Measurements from ENCODE around the gene ERBB2. TPM values are rescaled to one million over a fixed set of nuclear protein-coding genes. Genes with fewer than 3 reads are reported as not detected.

ERBB2 gene
- total and polyA plus RNA-seq, 2 donors from 2014 or later: 76.5 to 186 TPM

DNA sequence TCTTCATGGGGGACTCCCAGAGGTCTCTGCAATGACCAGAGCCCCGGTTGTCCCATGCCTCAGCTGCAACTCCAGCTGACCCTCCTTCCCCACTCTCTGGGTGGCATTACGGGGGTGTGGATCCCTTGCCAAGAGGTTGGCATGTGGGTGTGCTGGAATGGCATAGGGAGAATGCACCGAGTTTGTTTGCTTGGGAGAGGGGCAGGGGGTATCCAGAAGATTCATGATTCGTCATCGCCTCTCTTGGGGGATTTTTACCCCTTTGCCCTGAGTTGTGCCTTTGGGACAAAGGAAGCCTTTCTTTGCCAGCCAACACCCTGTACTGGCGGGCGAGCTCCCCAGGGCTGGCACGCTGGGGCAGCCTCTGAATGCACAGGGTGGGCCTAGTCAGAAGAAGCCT is 6.5 kb downstream of the ERBB2 start:
- H3K27me3 ChIP-seq (ENCODE audit: control insufficient read depth, insufficient read depth, low read length): no peaks in the 10 kb centered on the region
- DNase-seq (no peak), FAIRE-seq (no peak)
- TF ChIP-seq, protein P1, sequence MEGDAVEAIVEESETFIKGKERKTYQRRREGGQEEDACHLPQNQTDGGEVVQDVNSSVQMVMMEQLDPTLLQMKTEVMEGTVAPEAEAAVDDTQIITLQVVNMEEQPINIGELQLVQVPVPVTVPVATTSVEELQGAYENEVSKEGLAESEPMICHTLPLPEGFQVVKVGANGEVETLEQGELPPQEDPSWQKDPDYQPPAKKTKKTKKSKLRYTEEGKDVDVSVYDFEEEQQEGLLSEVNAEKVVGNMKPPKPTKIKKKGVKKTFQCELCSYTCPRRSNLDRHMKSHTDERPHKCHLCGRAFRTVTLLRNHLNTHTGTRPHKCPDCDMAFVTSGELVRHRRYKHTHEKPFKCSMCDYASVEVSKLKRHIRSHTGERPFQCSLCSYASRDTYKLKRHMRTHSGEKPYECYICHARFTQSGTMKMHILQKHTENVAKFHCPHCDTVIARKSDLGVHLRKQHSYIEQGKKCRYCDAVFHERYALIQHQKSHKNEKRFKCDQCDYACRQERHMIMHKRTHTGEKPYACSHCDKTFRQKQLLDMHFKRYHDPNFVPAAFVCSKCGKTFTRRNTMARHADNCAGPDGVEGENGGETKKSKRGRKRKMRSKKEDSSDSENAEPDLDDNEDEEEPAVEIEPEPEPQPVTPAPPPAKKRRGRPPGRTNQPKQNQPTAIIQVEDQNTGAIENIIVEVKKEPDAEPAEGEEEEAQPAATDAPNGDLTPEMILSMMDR (IDR thresholded peaks at IDR 0.05; ENCODE audit: borderline replicate concordance, extremely low read depth, insufficient read depth): no peak
- no peak overlapping the region for H3K4me3 ChIP-seq (ENCODE audit: low read length in 3 of 3)
- peaks cover 0 to 56% (median 36%) of the 10 kb centered on the region in 3 donors for H3K4me1 ChIP-seq (ENCODE audit: control insufficient read depth in 2 of 3, insufficient read depth in 2 of 3, low read depth in 1 of 3, low read length in 3 of 3)
- peak overlapping the region in 1 of 3 donors; percentile 85 for H3K9ac ChIP-seq (ENCODE audit: low read length in 3 of 3)
- intact Hi-C loops (cut with DNase I): no loop called here
- H3K36me3 ChIP-seq (ENCODE audit: control insufficient read depth in 2 of 3, insufficient read depth in 3 of 3, low read length in 3 of 3): peaks cover 2 to 39% (median 26%) of the 10 kb centered on the region in 3 donors
- peak overlapping the region; percentile 90 to 93 for H3K27ac ChIP-seq (ENCODE audit: low read depth in 2 of 2, low read length in 2 of 2)
- no peaks in the 10 kb centered on the region for H3K9me3 ChIP-seq (ENCODE audit: control insufficient read depth in 2 of 3, insufficient read depth in 1 of 3, low read length in 3 of 3)

DNA sequence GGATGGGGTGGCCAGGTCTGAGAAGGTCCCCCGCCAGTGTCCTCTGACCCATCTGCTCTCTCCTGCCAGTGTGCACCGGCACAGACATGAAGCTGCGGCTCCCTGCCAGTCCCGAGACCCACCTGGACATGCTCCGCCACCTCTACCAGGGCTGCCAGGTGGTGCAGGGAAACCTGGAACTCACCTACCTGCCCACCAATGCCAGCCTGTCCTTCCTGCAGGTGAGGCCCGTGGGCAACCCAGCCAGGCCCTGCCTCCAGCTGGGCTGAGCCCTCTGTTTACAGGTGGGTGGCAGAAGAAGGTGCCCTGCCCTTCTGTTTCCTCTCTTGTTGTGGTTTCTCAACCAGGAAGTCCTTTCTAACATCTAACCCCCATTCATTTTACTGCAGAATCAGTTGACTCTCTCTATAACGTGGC is 7.1 kb downstream of the ERBB2 start:
- no peak for FAIRE-seq
- H3K9me3 ChIP-seq (ENCODE audit: control insufficient read depth in 2 of 3, insufficient read depth in 1 of 3, low read length in 3 of 3): no peaks in the 10 kb centered on the region
- no peak overlapping the region for H3K4me3 ChIP-seq (ENCODE audit: low read length in 3 of 3)
- intact Hi-C loops (cut with DNase I): no loop called here
- DNase-seq: peak in 1 of 5 donors; percentile 82
- TF ChIP-seq, protein P1 (IDR thresholded peaks at IDR 0.05; ENCODE audit: borderline replicate concordance, extremely low read depth, insufficient read depth): no peak
- peak overlapping the region in 1 of 3 donors; percentile 85 for H3K9ac ChIP-seq (ENCODE audit: low read length in 3 of 3)
- H3K36me3 ChIP-seq (ENCODE audit: control insufficient read depth in 2 of 3, insufficient read depth in 3 of 3, low read length in 3 of 3): peaks cover 2 to 44% (median 31%) of the 10 kb centered on the region in 3 donors
- peaks cover 0 to 52% (median 36%) of the 10 kb centered on the region in 3 donors for H3K4me1 ChIP-seq (ENCODE audit: control insufficient read depth in 2 of 3, insufficient read depth in 2 of 3, low read depth in 1 of 3, low read length in 3 of 3)
- H3K27ac ChIP-seq (ENCODE audit: low read depth in 2 of 2, low read length in 2 of 2): peak overlapping the region; percentile 90 to 93
- H3K27me3 ChIP-seq (ENCODE audit: control insufficient read depth, insufficient read depth, low read length): no peaks in the 10 kb centered on the region

DNA sequence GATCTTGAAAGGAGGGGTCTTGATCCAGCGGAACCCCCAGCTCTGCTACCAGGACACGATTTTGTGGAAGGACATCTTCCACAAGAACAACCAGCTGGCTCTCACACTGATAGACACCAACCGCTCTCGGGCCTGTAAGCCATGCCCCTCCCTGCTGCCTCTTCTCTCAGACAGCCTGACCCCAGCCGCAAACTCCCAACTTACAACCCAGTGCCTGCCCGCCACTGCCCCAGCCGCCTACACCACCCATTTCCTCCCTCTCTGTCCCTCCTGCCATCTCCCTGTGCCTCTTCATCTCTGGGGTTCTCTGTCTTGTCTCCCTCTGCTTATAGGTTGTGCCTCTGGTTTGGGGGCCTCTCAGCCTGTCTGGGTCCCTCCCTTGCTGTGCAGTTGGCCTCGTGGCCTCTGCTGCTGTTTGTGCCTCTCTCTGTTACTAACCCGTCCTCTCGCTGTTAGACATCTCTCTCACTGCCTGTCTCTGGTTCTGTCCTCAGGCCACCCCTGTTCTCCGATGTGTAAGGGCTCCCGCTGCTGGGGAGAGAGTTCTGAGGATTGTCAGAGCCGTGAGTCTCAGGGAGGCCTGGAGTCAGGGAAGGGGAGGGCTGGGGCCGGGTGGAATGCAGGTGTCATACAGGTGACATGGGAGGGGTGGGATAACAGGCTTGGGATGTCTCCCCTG is 9.6 kb downstream of the ERBB2 start:
- H3K27me3 ChIP-seq (ENCODE audit: control insufficient read depth, insufficient read depth, low read length): no peaks in the 10 kb centered on the region
- H3K36me3 ChIP-seq (ENCODE audit: control insufficient read depth in 2 of 3, insufficient read depth in 3 of 3, low read length in 3 of 3): peaks cover 2 to 58% (median 39%) of the 10 kb centered on the region in 3 donors
- TF ChIP-seq, protein P1 (IDR thresholded peaks at IDR 0.05; ENCODE audit: borderline replicate concordance, extremely low read depth, insufficient read depth): no peak
- H3K27ac ChIP-seq (ENCODE audit: low read depth in 2 of 2, low read length in 2 of 2): no peak overlapping the region
- no peak overlapping the region for H3K9ac ChIP-seq (ENCODE audit: low read length in 3 of 3)
- no peak overlapping the region for H3K4me3 ChIP-seq (ENCODE audit: low read length in 3 of 3)
- peak in 1 of 5 donors; percentile 62 for DNase-seq
- H3K4me1 ChIP-seq (ENCODE audit: control insufficient read depth in 2 of 3, insufficient read depth in 2 of 3, low read depth in 1 of 3, low read length in 3 of 3): peaks cover 0 to 30% (median 16%) of the 10 kb centered on the region in 3 donors
- H3K9me3 ChIP-seq (ENCODE audit: control insufficient read depth in 2 of 3, insufficient read depth in 1 of 3, low read length in 3 of 3): no peaks in the 10 kb centered on the region
- intact Hi-C loops (cut with DNase I): no loop called here
- FAIRE-seq: no peak

All from kidney (tissue), 14 donors.